HepG2 (cell line): ENCODE measurements around the gene C12orf60. TPM values are rescaled to one million over a fixed set of nuclear protein-coding genes. Genes with fewer than 3 reads are reported as not detected.
A peak's percentile ranks its signal among the peaks of the same experiment; 100 is the strongest.

ENCODE experiments used
- EED ChIP-seq: sonication (generic); formaldehyde crosslinking; IDR thresholded peaks from 2 replicates; pipeline ENCODE4 v1.5.0; 2020; ENCODE audit warnings: mild to moderate bottlenecking, missing genetic modification reagents
- JUN ChIP-seq: sonication (generic); formaldehyde crosslinking; IDR thresholded peaks from 2 replicates; pipeline ENCODE4 v1.4.0; 2020; ENCODE audit warnings: mild to moderate bottlenecking, missing genetic modification reagents
- KMT2A ChIP-seq: sonication (generic); formaldehyde crosslinking; IDR thresholded peaks from 2 replicates; pipeline ENCODE4 v1.4.0; 2020; ENCODE audit warnings: missing genetic modification reagents
- MIXL1 ChIP-seq: IDR thresholded peaks from 2 replicates; pipeline ENCODE4 v1.6.1; 2016
- NFE2L1 ChIP-seq: sonication (generic); formaldehyde crosslinking; IDR thresholded peaks from 2 replicates; pipeline ENCODE4 v1.4.0; 2020; ENCODE audit warnings: missing genetic modification reagents, mild to moderate bottlenecking, borderline replicate concordance
- PHF8 ChIP-seq: sonication (generic); formaldehyde crosslinking; IDR thresholded peaks from 2 replicates; pipeline ENCODE4 v1.5.0; 2020; ENCODE audit warnings: missing genetic modification reagents
- PTBP1 ChIP-seq: fragments of 200-400 bp; formaldehyde crosslinking; IDR thresholded peaks from 2 replicates; pipeline ENCODE4 v1.6.1; 2018; ENCODE audit warnings: low read length, low read depth; ENCODE audit not compliant: poor library complexity, severe bottlenecking
- SRY ChIP-seq: sonication (generic); formaldehyde crosslinking; IDR thresholded peaks from 2 replicates; pipeline ENCODE4 v1.8.0; 2022; ENCODE audit warnings: mild to moderate bottlenecking, missing genetic modification reagents
- U2AF2 ChIP-seq: fragments of 200-400 bp; formaldehyde crosslinking; IDR thresholded peaks from 2 replicates; pipeline ENCODE4 v1.6.1; 2017; ENCODE audit warnings: low read depth, mild to moderate bottlenecking, low read length
- ZNF124 ChIP-seq: sonication (generic); formaldehyde crosslinking; IDR thresholded peaks from 2 replicates; pipeline ENCODE4 v1.4.0; 2020; ENCODE audit warnings: missing genetic modification reagents
- ZNF337 ChIP-seq: sonication (generic); formaldehyde crosslinking; IDR thresholded peaks from 2 replicates; pipeline ENCODE4 v1.5.1; 2020; ENCODE audit warnings: missing genetic modification reagents, low read depth, mild to moderate bottlenecking, borderline replicate concordance
- ZNF430 ChIP-seq: sonication (generic); formaldehyde crosslinking; IDR thresholded peaks from 2 replicates; pipeline ENCODE4 v1.9.0; 2021; ENCODE audit warnings: mild to moderate bottlenecking, missing genetic modification reagents
- ZNF460 ChIP-seq: sonication (generic); formaldehyde crosslinking; IDR thresholded peaks from 2 replicates; pipeline ENCODE4 v1.5.1; 2020; ENCODE audit warnings: missing genetic modification reagents, mild to moderate bottlenecking, borderline replicate concordance
- ZNF564 ChIP-seq: sonication (generic); formaldehyde crosslinking; IDR thresholded peaks from 2 replicates; pipeline ENCODE4 v1.8.1; 2023; ENCODE audit warnings: mild to moderate bottlenecking, missing genetic modification reagents
- polyA plus RNA-seq, 8 experiments: library from polyadenylated mRNA; depleted of rRNA in 3 of 8; stranded (reverse) in 7 of 8; unstranded in 1 of 8; fragments of >200 nt; fragmentation: Illumina TruSeq in 4 of 8; extraction: Trizol in 4 of 8; gene quantifications; 2 replicates each; pipeline versions ENCODE4 v1.2.1 to v1.2.3, GENCODE V29; 2011 to 2016; ENCODE audit warnings: low read depth in 4 of 8, missing spikeins in 1 of 8, mixed read lengths in 1 of 8; ENCODE audit not compliant: insufficient read depth in 1 of 8
- total RNA-seq, 5 experiments: library from RNA; depleted of rRNA; stranded (reverse); fragments of >200 nt; fragmentation: Illumina TruSeq; extraction: Trizol; gene quantifications; 2 replicates each; pipeline ENCODE4 v1.2.3, GENCODE V29; 2016; ENCODE audit warnings: low read depth in 1 of 5
- TF ChIP-seq, protein P1 (sequence below): sonication (generic); formaldehyde crosslinking; IDR thresholded peaks from 2 replicates; pipeline ENCODE4 v1.8.1; 2022; ENCODE audit warnings: low read depth, mild to moderate bottlenecking, missing genetic modification reagents
- TF ChIP-seq, protein P2 (sequence below): sonication (generic); formaldehyde crosslinking; IDR thresholded peaks from 2 replicates; pipeline ENCODE4 v1.4.0; 2020; ENCODE audit warnings: mild to moderate bottlenecking, missing genetic modification reagents, borderline replicate concordance
- TF ChIP-seq, protein P3 (sequence below): sonication (generic); formaldehyde crosslinking; IDR thresholded peaks from 2 replicates; pipeline ENCODE4 v1.9.0; 2021; ENCODE audit warnings: missing genetic modification reagents, borderline replicate concordance

The C12orf60 gene
- total and polyA plus RNA-seq, 2 of the 13 experiments (the other 11 are each of a cell fraction or from before 2014, with no cell fraction given) = 0.55 to 1.4 TPM

DNA sequence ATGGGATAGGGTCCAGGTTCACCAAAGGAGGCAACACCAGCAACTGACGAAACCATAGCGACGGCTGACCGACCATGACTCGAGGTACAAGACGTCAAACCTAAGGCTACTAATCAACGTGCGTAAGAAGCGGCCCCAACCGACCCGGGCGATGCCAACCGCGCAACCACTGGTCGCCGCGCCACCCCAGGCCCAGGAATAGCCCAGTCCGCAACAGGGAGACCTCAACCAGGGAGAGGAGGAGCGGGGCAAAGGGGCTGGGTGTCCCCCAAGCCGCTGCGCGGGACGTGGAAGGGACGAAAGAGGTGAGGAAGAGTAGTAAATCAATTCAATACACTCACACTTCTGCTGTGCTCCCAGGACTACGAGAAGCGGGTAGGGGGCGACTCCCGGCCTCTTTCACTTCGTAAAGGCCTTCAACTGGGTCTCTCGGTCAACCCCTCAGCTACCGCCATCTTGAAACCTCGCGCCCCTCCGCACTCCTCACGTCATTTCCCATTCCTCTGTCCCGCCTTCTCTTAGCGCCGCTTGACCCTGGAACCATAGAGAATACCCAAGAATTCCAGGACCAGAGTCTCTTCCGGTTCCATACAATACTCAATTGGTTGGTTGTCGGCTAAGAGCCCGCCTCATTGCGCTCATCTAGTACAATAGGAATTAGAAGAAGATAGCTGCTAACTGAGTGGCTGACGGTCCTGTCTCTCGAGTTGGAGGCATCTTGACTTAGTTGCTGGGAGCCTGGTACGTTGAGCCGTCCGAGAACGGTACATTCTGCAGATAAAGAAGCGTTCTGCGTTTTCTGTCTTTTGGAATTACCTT, at the start of gene C12orf60, which contains the start of gene WBP11 (continued):
- TF ChIP-seq JUN (CRISPR knock-in tag) = no peak
- TF ChIP-seq, protein P1, sequence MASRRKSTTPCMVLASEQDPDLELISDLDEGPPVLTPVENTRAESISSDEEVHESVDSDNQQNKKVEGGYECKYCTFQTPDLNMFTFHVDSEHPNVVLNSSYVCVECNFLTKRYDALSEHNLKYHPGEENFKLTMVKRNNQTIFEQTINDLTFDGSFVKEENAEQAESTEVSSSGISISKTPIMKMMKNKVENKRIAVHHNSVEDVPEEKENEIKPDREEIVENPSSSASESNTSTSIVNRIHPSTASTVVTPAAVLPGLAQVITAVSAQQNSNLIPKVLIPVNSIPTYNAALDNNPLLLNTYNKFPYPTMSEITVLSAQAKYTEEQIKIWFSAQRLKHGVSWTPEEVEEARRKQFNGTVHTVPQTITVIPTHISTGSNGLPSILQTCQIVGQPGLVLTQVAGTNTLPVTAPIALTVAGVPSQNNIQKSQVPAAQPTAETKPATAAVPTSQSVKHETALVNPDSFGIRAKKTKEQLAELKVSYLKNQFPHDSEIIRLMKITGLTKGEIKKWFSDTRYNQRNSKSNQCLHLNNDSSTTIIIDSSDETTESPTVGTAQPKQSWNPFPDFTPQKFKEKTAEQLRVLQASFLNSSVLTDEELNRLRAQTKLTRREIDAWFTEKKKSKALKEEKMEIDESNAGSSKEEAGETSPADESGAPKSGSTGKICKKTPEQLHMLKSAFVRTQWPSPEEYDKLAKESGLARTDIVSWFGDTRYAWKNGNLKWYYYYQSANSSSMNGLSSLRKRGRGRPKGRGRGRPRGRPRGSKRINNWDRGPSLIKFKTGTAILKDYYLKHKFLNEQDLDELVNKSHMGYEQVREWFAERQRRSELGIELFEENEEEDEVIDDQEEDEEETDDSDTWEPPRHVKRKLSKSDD = peak; percentile 24; the same call in 1 of the 2 replicates
- TF ChIP-seq ZNF564 = no peak
- TF ChIP-seq ZNF124 (CRISPR knock-in tag) = no peak
- TF ChIP-seq ZNF337 = no peak
- no peak for TF ChIP-seq U2AF2
- TF ChIP-seq ZNF430 (CRISPR knock-in tag) = peak; percentile 63
- TF ChIP-seq, protein P2, sequence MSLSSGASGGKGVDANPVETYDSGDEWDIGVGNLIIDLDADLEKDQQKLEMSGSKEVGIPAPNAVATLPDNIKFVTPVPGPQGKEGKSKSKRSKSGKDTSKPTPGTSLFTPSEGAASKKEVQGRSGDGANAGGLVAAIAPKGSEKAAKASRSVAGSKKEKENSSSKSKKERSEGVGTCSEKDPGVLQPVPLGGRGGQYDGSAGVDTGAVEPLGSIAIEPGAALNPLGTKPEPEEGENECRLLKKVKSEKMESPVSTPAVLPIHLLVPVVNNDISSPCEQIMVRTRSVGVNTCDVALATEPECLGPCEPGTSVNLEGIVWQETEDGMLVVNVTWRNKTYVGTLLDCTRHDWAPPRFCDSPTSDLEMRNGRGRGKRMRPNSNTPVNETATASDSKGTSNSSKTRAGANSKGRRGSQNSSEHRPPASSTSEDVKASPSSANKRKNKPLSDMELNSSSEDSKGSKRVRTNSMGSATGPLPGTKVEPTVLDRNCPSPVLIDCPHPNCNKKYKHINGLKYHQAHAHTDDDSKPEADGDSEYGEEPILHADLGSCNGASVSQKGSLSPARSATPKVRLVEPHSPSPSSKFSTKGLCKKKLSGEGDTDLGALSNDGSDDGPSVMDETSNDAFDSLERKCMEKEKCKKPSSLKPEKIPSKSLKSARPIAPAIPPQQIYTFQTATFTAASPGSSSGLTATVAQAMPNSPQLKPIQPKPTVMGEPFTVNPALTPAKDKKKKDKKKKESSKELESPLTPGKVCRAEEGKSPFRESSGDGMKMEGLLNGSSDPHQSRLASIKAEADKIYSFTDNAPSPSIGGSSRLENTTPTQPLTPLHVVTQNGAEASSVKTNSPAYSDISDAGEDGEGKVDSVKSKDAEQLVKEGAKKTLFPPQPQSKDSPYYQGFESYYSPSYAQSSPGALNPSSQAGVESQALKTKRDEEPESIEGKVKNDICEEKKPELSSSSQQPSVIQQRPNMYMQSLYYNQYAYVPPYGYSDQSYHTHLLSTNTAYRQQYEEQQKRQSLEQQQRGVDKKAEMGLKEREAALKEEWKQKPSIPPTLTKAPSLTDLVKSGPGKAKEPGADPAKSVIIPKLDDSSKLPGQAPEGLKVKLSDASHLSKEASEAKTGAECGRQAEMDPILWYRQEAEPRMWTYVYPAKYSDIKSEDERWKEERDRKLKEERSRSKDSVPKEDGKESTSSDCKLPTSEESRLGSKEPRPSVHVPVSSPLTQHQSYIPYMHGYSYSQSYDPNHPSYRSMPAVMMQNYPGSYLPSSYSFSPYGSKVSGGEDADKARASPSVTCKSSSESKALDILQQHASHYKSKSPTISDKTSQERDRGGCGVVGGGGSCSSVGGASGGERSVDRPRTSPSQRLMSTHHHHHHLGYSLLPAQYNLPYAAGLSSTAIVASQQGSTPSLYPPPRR = no peak
- TF ChIP-seq NFE2L1 (CRISPR knock-in tag) = no peak
- TF ChIP-seq SRY (CRISPR knock-in tag) = peak; percentile 59; the same call in 1 of the 2 replicates
- TF ChIP-seq ZNF460 (CRISPR knock-in tag) = no peak
- TF ChIP-seq EED (CRISPR knock-in tag) = no peak
- no peak for TF ChIP-seq PTBP1
- peak; percentile 77 for TF ChIP-seq PHF8
- TF ChIP-seq KMT2A = peak; percentile 91
- TF ChIP-seq, protein P3, sequence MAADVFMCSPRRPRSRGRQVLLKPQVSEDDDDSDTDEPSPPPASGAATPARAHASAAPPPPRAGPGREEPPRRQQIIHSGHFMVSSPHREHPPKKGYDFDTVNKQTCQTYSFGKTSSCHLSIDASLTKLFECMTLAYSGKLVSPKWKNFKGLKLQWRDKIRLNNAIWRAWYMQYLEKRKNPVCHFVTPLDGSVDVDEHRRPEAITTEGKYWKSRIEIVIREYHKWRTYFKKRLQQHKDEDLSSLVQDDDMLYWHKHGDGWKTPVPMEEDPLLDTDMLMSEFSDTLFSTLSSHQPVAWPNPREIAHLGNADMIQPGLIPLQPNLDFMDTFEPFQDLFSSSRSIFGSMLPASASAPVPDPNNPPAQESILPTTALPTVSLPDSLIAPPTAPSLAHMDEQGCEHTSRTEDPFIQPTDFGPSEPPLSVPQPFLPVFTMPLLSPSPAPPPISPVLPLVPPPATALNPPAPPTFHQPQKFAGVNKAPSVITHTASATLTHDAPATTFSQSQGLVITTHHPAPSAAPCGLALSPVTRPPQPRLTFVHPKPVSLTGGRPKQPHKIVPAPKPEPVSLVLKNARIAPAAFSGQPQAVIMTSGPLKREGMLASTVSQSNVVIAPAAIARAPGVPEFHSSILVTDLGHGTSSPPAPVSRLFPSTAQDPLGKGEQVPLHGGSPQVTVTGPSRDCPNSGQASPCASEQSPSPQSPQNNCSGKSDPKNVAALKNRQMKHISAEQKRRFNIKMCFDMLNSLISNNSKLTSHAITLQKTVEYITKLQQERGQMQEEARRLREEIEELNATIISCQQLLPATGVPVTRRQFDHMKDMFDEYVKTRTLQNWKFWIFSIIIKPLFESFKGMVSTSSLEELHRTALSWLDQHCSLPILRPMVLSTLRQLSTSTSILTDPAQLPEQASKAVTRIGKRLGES (CRISPR knock-in tag) = no peak
- TF ChIP-seq MIXL1 = 0 out of 2 replicates have a peak, but pooled peaks have one; percentile 7
